ENCODE measurements around the gene CNTNAP2. TPM values are rescaled to one million over a fixed set of nuclear protein-coding genes. Genes with fewer than 3 reads are reported as not detected.

Gene CNTNAP2
- total RNA-seq, 6 experiments from 2014 or later: 0.07 to 0.13 (median 0.12) TPM; not detected in 3

GRCh38 chr7:148104136-148104716, 1987.6 kb downstream of the CNTNAP2 start:
- TF ChIP-seq CTCF (IDR thresholded peaks at IDR 0.05): no peak
- no peak overlapping the region for H3K4me3 Mint-ChIP-seq
- H3K9me3 Mint-ChIP-seq: peaks cover 17% of the 10 kb centered on the region
- no peaks in the 10 kb centered on the region for H3K4me1 Mint-ChIP-seq (ENCODE audit: low read depth)
- H3K36me3 Mint-ChIP-seq (ENCODE audit: low read depth): no peaks in the 10 kb centered on the region; the same call in 1 of the 2 replicates
- no peaks in the 10 kb centered on the region for H3K27me3 Mint-ChIP-seq (ENCODE audit: insufficient read depth)
- no peak for DNase-seq
- no peak overlapping the region for H3K27ac Mint-ChIP-seq

GRCh38 chr7:148104924-148105323, 1988.3 kb downstream of the CNTNAP2 start:
- Mint-ChIP-seq H3K36me3 (ENCODE audit: low read depth) (no peaks in the 10 kb centered on the region; the same call in 1 of the 2 replicates), H3K9me3 (peaks cover 14% of the 10 kb centered on the region), H3K27me3 (ENCODE audit: insufficient read depth) (peaks cover 2% of the 10 kb centered on the region; the same call in 1 of the 2 replicates), H3K4me3 (no peak overlapping the region), H3K4me1 (ENCODE audit: low read depth) (no peaks in the 10 kb centered on the region), H3K27ac (no peak overlapping the region)
- no peak for DNase-seq
- no peak for TF ChIP-seq CTCF (IDR thresholded peaks at IDR 0.05)

GRCh38 chr7:148105853-148106252, 1989.3 kb downstream of the CNTNAP2 start:
- H3K36me3 Mint-ChIP-seq (ENCODE audit: low read depth): no peaks in the 10 kb centered on the region
- no peak overlapping the region for H3K4me3 Mint-ChIP-seq
- H3K27me3 Mint-ChIP-seq (ENCODE audit: insufficient read depth): peaks cover 2% of the 10 kb centered on the region; the same call in 1 of the 2 replicates
- no peaks in the 10 kb centered on the region for H3K4me1 Mint-ChIP-seq (ENCODE audit: low read depth)
- H3K27ac Mint-ChIP-seq: no peak overlapping the region
- H3K9me3 Mint-ChIP-seq: peaks cover 14% of the 10 kb centered on the region
- no peak for TF ChIP-seq CTCF (IDR thresholded peaks at IDR 0.05)
- DNase-seq: no peak

GRCh38 chr7:148107443-148108127, 1991.0 kb downstream of the CNTNAP2 start:
- Mint-ChIP-seq H3K4me3 (no peak overlapping the region), H3K27me3 (ENCODE audit: insufficient read depth) (peaks cover 2% of the 10 kb centered on the region; the same call in 1 of the 2 replicates), H3K4me1 (ENCODE audit: low read depth) (no peaks in the 10 kb centered on the region), H3K36me3 (ENCODE audit: low read depth) (no peaks in the 10 kb centered on the region), H3K27ac (no peak overlapping the region), H3K9me3 (peaks cover 15% of the 10 kb centered on the region; the same call in 1 of the 2 replicates)
- DNase-seq: no peak
- no peak for TF ChIP-seq CTCF (IDR thresholded peaks at IDR 0.05)

- no peak for DNase-seq
- Mint-ChIP-seq H3K4me1 (ENCODE audit: low read depth) (no peaks in the 10 kb centered on the region), H3K27ac (no peak overlapping the region), H3K27me3 (ENCODE audit: insufficient read depth) (peaks cover 2% of the 10 kb centered on the region; the same call in 1 of the 2 replicates), H3K36me3 (ENCODE audit: low read depth) (no peaks in the 10 kb centered on the region), H3K9me3 (peaks cover 9% of the 10 kb centered on the region; the same call in 1 of the 2 replicates), H3K4me3 (no peak overlapping the region)
- no peak for TF ChIP-seq CTCF (IDR thresholded peaks at IDR 0.05)
These were observed 1991.8 kb downstream of the CNTNAP2 start for GRCh38 chr7:148108381-148108780.

All from HFFc6 (cell line).